ENCODE data around the gene UNC13D.

- no peak for TF ChIP-seq EP300 (IDR thresholded peaks at IDR 0.05; ENCODE audit: borderline replicate concordance)
- TF ChIP-seq TEAD4 (IDR thresholded peaks at IDR 0.05): no peak
- TF ChIP-seq REST (IDR thresholded peaks at IDR 0.05; ENCODE audit: low read depth): no peak
- TF ChIP-seq CEBPB (IDR thresholded peaks at IDR 0.05): no peak
- TF ChIP-seq CREB1 (IDR thresholded peaks at IDR 0.05; ENCODE audit: low read depth): no peak
- no peak for TF ChIP-seq MAX (IDR thresholded peaks at IDR 0.05)
- TF ChIP-seq EGR1 (IDR thresholded peaks at IDR 0.05): no peak
- no peak for TF ChIP-seq TAF1 (IDR thresholded peaks at IDR 0.05; ENCODE audit: low read depth)
- no peak for TF ChIP-seq ZBTB7A (IDR thresholded peaks at IDR 0.05; ENCODE audit: low read depth)
- TF ChIP-seq FOXM1 (IDR thresholded peaks at IDR 0.05; ENCODE audit: borderline replicate concordance, low read depth): no peak
- TF ChIP-seq TCF12 (IDR thresholded peaks at IDR 0.05; ENCODE audit: low read depth): no peak
- no peak for TF ChIP-seq YY1 (IDR thresholded peaks at IDR 0.05; ENCODE audit: low read depth)
- TF ChIP-seq NFIC (IDR thresholded peaks at IDR 0.05): no peak
- TF ChIP-seq RAD21 (IDR thresholded peaks at IDR 0.05; ENCODE audit: low read depth): no peak
Observed at GRCh38 chr17:75840799-75841164, 3.4 kb downstream of the UNC13D start.

Measured in Ishikawa (cell line).